HG03103 (cell line): ENCODE data around the gene UBXN11.

Experiments
- ATAC-seq: cut with Tn5 transposase; IDR thresholded peaks from one replicate; pipeline ENCODE4 v1.9.1; 2021; ENCODE audit warnings: low read depth; ENCODE audit not compliant: unreplicated experiment

Gene UBXN11

DNA sequence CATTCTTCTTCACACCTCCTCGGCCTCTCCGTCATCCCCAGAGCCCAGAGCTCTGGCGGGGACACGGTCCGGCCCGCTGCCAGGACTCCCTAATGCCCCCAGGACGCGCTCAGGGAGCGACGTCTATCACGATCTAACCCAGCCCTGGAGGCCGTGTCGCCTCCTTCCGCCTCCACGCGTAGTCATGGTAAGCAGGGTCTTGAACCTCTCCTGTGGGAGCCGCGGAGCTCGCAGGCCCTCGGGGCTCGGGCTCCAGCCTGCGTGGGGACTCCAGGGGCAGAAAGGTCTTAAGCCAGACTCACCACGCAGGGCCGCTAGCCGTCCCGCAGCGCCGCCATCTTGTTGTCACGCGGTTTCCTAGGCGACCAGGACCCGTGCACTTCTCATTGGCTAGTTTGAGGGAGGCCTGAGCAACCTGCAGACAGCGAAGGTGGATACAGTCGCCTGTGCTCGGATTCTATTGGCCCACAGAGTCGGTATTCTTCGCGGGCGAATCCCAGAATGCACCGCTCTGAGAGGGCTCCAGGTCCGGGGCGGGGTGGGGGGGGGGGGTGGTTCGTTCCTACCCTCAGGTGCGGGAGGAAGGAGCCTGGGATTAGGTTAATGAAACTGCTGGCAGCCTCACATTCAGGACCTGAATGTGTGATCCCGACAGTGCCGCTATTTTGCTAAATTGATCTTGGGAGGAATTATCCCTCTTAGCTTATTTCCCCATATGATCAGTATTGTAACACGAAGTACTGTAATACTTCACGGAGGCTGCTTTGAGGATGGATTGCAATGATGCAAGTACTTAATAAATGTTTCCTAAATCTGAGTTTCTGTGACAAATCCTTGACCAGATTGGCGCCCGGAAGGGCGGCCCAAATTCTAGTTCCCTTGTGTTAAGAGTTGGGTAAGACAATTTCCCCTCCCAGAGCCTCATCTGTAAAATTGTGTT lies at the start of gene UBXN11:
Gene UBXN11 (minus strand): TSS at position 347 of the 940 bp plus-strand sequence. CDS start 3,753 bp downstream, outside the sequence.
- peak; percentile 96 for ATAC-seq

GRCh38 chr1:26356106-26356505 lies 49.7 kb upstream of the UBXN11 start:
- no peak for ATAC-seq

- no peak for ATAC-seq
Measured at GRCh38 chr1:26354972-26355371, 48.5 kb upstream of the UBXN11 start.

DNA sequence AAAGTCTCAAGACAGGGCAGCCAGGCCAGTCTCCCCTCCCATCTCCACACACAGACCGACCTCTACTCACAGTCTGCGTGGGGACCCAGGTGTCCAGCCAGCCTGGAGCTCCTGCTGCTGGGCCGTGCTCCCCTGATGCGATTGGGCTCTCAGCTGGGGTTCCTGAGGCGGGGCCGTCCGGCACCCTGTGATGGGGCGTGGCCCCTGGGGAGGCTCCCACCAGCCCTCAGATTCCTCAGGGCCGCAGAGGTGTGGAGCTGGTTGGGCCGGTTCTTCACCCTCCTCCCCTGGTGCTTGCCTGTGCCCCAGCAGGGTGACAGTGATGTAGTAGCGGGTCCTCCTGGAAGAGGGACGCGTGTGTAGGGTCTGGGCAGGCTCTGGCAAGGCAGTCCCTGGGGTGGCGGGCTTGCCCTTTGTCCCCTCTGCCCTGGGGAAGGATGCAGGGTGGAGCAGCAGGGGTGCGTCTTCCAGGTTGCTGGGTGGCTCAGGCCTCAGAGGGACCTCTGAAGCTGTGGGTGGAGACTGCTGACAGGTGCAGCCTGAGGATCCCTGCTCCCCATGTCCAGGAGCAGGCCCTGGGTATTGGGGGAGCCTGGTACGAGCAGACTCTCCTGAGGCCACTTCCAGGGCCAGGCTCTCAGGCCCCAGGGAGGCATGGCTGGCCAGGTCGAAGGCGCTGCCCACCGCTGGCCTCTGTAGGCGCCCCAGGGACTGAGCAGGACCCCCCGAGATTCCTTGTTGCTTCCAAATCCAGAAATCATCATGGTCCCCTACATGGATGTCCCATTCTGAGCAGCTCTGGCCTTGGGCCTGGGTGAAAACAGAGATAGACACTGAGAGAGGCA lies 47.8 kb upstream of the UBXN11 start, which contains the start of gene CRYBG2:
Gene CRYBG2 (minus strand): TSS at position 155 of the 845 bp plus-strand sequence. CDS start 7,473 bp downstream, outside the sequence.
- ATAC-seq, result no peak

GRCh38 chr1:26353210-26353859 lies 46.9 kb upstream of the UBXN11 start:
- ATAC-seq, result no peak

- ATAC-seq, result no peak
Measured at GRCh38 chr1:26352338-26352679, 45.9 kb upstream of the UBXN11 start.

GRCh38 chr1:26351590-26352337 lies 45.3 kb upstream of the UBXN11 start:
- ATAC-seq, result no peak

- ATAC-seq, result no peak
Measured at GRCh38 chr1:26350701-26351589, 44.5 kb upstream of the UBXN11 start.

- no peak for ATAC-seq
Measured at GRCh38 chr1:26350343-26350700, 43.9 kb upstream of the UBXN11 start.

- ATAC-seq, result no peak
Measured at GRCh38 chr1:26349877-26350244, 43.4 kb upstream of the UBXN11 start.

DNA sequence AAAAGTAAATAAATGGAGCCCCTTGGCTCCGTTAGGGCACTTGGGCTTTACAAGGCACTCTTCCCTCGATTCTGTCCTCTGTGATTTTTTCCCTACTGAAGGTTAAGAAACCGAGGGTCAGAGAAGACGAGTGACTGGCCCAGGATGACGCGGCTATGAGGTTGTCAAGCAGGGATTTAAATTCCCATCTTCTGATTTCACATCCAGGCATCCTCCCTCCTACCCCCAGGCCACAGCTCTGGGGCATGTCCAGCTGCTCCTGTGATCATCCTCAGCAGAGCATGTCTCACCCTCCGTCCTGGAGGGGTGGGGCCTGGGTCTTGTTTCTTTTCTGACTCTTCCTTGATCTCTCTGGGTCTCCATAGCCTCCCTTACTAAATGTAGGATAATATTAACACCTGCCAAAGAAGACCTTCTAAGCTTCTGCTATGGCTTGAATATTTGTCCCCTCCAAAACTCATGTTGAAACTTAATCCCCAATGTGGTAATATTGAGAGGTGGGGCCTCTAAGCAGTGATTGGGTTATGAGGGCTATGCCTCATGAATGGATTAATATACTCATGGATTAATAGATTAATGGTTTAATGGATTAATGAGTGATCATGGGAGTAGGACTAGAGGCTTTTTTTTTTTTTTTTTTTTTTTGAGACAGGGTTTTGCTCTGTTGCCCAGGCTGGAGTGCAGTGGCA lies 42.9 kb upstream of the UBXN11 start:
- ATAC-seq, result no peak

DNA sequence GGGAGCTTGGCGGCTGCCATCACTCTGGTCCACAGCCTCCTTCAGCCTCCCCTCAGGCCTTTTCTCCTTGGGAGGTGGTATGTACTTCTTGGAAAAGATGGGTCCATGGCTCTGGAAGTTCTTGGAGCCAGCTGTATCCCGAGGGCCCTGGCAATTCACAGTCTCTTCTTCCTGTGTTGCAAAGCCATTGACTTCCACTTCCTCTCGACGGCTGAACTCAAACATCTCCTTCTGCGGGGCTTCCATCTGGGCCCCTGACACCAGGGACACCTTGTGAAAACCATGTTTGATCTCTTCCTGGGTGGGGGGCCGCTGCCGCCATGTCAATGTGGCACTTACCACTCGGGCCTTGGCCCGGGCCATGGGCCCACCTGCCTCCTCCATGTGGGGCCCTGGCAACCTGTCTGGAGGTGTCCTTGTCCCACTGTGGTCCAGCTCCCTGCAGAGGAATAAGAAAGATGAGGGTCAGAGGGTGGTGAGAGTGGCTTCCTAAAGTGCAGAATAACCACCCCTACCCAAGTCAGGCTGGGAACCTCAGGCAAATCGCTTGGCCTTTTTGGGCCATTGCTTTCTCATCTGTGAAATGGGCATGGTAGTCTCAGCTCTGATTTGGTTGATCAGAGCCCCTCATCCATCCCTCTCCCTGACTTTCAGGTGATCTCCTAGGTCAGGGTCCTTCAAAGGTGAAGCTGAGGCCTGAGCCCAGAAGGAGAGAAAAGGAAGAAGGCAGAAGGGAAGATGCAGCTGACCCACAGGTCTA lies 40.0 kb upstream of the UBXN11 start:
- no peak for ATAC-seq

DNA sequence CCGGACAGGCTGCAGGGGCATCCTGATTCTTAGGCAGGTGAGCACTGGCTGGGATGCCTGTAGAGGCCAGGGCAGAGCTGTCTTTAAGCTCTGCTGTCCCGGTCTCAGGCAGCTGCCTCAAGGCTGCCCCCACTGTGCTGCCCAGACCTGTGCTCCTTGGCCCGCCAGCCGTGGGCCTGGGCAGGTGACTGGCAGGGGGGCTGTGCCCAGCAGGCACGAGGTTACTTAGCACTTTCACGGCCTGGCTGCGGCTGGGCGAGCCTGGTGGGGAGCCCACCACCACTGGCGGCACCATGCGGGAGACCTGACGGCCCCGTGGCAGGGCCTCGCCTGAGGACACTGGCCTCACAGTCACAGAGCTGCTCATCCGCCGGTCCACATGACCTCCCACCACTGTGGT lies 39.3 kb upstream of the UBXN11 start:
- no peak for ATAC-seq

GRCh38 chr1:26344147-26344920 lies 37.9 kb upstream of the UBXN11 start:
- no peak for ATAC-seq

DNA sequence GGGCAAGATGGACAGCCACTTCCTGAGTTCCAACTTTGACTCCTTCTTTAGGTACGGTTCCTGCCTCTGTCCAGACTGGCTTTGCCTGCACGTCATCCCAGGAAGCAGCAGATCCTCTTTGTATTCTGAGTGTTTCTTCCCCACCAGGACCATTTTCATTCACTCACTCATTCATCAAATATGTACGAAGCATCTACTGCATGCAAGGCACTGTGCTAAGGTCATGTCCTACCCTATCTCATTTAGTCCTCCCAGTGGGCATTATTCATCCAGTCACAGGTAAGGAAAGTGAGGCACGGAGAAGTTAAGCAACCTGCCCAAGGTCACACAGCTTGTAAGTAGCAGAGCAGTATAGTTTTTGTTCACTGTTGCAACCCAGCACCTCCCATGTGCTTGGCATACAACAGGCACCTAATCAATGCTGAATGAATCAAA lies 33.6 kb upstream of the UBXN11 start:
- no peak for ATAC-seq

- no peak for ATAC-seq
Measured at GRCh38 chr1:26338670-26339069, 32.2 kb upstream of the UBXN11 start.

GRCh38 chr1:26337625-26338024 lies 31.2 kb upstream of the UBXN11 start:
- no peak for ATAC-seq
